Measurements from ENCODE around the gene TENM3. TPM values are rescaled to one million over a fixed set of nuclear protein-coding genes. Genes with fewer than 3 reads are reported as not detected.

The TENM3 gene
- total RNA-seq, 3 donors from 2014 or later: 0.58 to 19.2 (median 0.70) TPM

DNA sequence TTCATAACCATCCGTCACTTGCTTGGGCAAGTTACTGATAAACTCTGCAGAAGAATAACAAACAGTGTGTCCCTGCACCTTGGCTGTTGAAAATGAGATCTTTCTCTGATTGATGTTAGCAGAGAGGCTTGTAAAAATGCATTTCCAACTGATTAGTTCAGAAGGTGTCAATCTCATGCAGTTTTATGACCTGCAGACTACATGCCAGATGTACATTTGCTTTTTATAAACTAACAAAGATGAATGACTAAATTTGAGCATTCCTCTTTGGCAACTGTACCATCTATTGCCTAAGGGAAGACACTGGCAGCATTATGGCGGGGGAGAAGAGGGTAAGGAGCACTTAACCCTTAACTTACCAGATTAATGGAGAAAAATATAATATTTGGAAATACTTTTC is 481.2 kb downstream of the TENM3 start:
- no peaks in the 10 kb centered on the region for H3K36me3 ChIP-seq (ENCODE audit: low read depth)
- TF ChIP-seq, protein P1, sequence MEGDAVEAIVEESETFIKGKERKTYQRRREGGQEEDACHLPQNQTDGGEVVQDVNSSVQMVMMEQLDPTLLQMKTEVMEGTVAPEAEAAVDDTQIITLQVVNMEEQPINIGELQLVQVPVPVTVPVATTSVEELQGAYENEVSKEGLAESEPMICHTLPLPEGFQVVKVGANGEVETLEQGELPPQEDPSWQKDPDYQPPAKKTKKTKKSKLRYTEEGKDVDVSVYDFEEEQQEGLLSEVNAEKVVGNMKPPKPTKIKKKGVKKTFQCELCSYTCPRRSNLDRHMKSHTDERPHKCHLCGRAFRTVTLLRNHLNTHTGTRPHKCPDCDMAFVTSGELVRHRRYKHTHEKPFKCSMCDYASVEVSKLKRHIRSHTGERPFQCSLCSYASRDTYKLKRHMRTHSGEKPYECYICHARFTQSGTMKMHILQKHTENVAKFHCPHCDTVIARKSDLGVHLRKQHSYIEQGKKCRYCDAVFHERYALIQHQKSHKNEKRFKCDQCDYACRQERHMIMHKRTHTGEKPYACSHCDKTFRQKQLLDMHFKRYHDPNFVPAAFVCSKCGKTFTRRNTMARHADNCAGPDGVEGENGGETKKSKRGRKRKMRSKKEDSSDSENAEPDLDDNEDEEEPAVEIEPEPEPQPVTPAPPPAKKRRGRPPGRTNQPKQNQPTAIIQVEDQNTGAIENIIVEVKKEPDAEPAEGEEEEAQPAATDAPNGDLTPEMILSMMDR (IDR thresholded peaks at IDR 0.05): no peak
- intact Hi-C loops (cut with DNase I, micrococcal nuclease): no loop called here
- no peaks in the 10 kb centered on the region for H3K9me3 ChIP-seq
- peaks cover 10% of the 10 kb centered on the region for H3K4me1 ChIP-seq (ENCODE audit: low read depth)
- no peak overlapping the region for H3K4me3 ChIP-seq
- DNase-seq (peak in 1 of 3 donors; percentile 3), ATAC-seq (peak; percentile 83)

- no peak for DNase-seq
- intact Hi-C loops (cut with DNase I, micrococcal nuclease): no loop called here
- ATAC-seq: no peak
- H3K9me3 ChIP-seq: no peaks in the 10 kb centered on the region
- no peaks in the 10 kb centered on the region for H3K36me3 ChIP-seq (ENCODE audit: low read depth)
- TF ChIP-seq, protein P1 (IDR thresholded peaks at IDR 0.05): no peak
- peaks cover 3% of the 10 kb centered on the region for H3K4me1 ChIP-seq (ENCODE audit: low read depth)
- no peak overlapping the region for H3K4me3 ChIP-seq
Observed at GRCh38 chr4:182729516-182729915, 486.3 kb downstream of the TENM3 start.

GRCh38 chr4:182730791-182731190 is 487.6 kb downstream of the TENM3 start:
- no peaks in the 10 kb centered on the region for H3K4me1 ChIP-seq (ENCODE audit: low read depth)
- no peaks in the 10 kb centered on the region for H3K9me3 ChIP-seq
- intact Hi-C loops (cut with DNase I, micrococcal nuclease): no loop called here
- ATAC-seq: no peak
- no peaks in the 10 kb centered on the region for H3K36me3 ChIP-seq (ENCODE audit: low read depth)
- TF ChIP-seq, protein P1 (IDR thresholded peaks at IDR 0.05): no peak
- DNase-seq: no peak
- no peak overlapping the region for H3K4me3 ChIP-seq

DNA sequence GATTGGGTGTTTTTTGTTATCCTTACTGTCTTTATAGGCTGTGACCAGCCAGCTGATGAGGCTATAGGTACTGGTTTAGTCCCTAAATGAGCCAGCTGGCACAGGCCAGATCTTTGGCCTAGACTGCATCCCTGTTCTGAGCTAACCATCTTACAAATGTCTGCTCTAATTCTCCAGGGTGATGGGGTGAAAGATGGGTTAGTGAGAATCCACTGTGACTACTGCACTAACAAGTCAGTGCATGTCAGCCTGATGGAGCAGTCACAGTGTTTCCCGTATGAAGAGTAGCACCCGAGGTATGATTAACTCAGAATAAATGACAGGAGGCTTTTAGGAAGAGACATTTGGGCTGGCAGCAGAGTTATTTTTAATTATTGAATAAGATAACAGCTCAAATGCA is 493.0 kb downstream of the TENM3 start:
- intact Hi-C loops (cut with DNase I, micrococcal nuclease): no loop called here
- ATAC-seq (no peak), DNase-seq (no peak)
- H3K4me1 ChIP-seq (ENCODE audit: low read depth): no peaks in the 10 kb centered on the region
- H3K36me3 ChIP-seq (ENCODE audit: low read depth): no peaks in the 10 kb centered on the region
- H3K4me3 ChIP-seq: no peak overlapping the region
- no peaks in the 10 kb centered on the region for H3K9me3 ChIP-seq
- TF ChIP-seq, protein P1 (IDR thresholded peaks at IDR 0.05): no peak

- ATAC-seq: no peak
Observed at GRCh38 chr4:182738283-182739047, 495.3 kb downstream of the TENM3 start.

More at GRCh38 chr4:182738283-182739047, 495.3 kb downstream of the TENM3 start:
- Histone ChIP-seq H3K4me1 (ENCODE audit: low read depth) (no peaks in the 10 kb centered on the region), H3K4me3 (no peak overlapping the region), H3K36me3 (ENCODE audit: low read depth) (no peaks in the 10 kb centered on the region), H3K9me3 (no peaks in the 10 kb centered on the region)
- no peak for DNase-seq
- intact Hi-C loops (cut with DNase I, micrococcal nuclease): no loop called here
- TF ChIP-seq, protein P1 (IDR thresholded peaks at IDR 0.05): no peak

All from mucosa of descending colon (tissue), 3 donors.